WTC11 (cell line): ENCODE measurements around the gene PGAM1. TPM values are rescaled to one million over a fixed set of nuclear protein-coding genes. Genes with fewer than 3 reads are reported as not detected.

Experiments
- ATAC-seq: fragments of 200-7000 bp; cut with Tn5 transposase; 2 replicates; pipeline ENCODE4 v1.10.0; 2021; ENCODE audit warnings: mild to moderate bottlenecking, moderate library complexity
- CTCF ChIA-PET: fragments of 300-600 bp; sonication (Branson Sonifier 250); formaldehyde crosslinking; loops from one replicate; lab custom pipeline; 2021; ENCODE audit warnings: antibody characterized with exemption; lab: Charles Lee
- POLR2A ChIA-PET: fragments of 350-600 bp; sonication (Branson Sonifier 250); formaldehyde crosslinking; loops from one replicate; lab custom pipeline; 2021; ENCODE audit warnings: antibody characterized with exemption; lab: Charles Lee
- DNase-seq: peaks from one replicate; pipeline ENCODE4 v3.0.0; 2021; ENCODE audit warnings: low spot score
- H3K27ac Mint-ChIP-seq: 2 replicates; pipeline ENCODE4 v1.8.0; 2021; ENCODE audit warnings: mixed read lengths
- H3K27me3 Mint-ChIP-seq: 2 replicates; pipeline ENCODE4 v1.8.0; 2021; ENCODE audit warnings: low read depth, mild to moderate bottlenecking, moderate library complexity, mixed read lengths
- H3K36me3 Mint-ChIP-seq: 2 replicates; pipeline ENCODE4 v1.8.0; 2021; ENCODE audit warnings: mixed read lengths
- H3K4me1 Mint-ChIP-seq: 2 replicates; pipeline ENCODE4 v1.8.0; 2022; ENCODE audit warnings: mixed read lengths
- H3K4me3 Mint-ChIP-seq: 2 replicates; pipeline ENCODE4 v1.8.0; 2021; ENCODE audit warnings: mild to moderate bottlenecking, moderate library complexity, mixed read lengths
- H3K9me3 Mint-ChIP-seq: 2 replicates; pipeline ENCODE4 v1.8.0; 2021; ENCODE audit warnings: mixed read lengths
- CBFB ChIP-seq: sonication (generic); formaldehyde crosslinking; IDR thresholded peaks from 2 replicates; pipeline ENCODE4 v1.8.1; 2022; ENCODE audit warnings: mild to moderate bottlenecking, low read depth, missing genetic modification reagents
- ERG ChIP-seq: fragments of 250-450 bp; sonication (Bioruptor Pico); IDR thresholded peaks from 2 replicates; pipeline ENCODE4 v1.8.0; 2021; ENCODE audit warnings: mild to moderate bottlenecking
- GABPB1 ChIP-seq: sonication (generic); formaldehyde crosslinking; IDR thresholded peaks from 2 replicates; pipeline ENCODE4 v1.8.1; 2023; ENCODE audit warnings: mild to moderate bottlenecking, missing genetic modification reagents
- HMGA2 ChIP-seq: fragments of 250-450 bp; sonication (Bioruptor Pico); IDR thresholded peaks from 2 replicates; pipeline ENCODE4 v1.4.0; 2021; ENCODE audit warnings: mild to moderate bottlenecking, moderate library complexity
- HMGXB4 ChIP-seq: sonication (generic); formaldehyde crosslinking; IDR thresholded peaks from 2 replicates; pipeline ENCODE4 v1.8.1; 2023; ENCODE audit warnings: mild to moderate bottlenecking, moderate library complexity, missing genetic modification reagents
- IRF1 ChIP-seq: sonication (generic); formaldehyde crosslinking; IDR thresholded peaks from 2 replicates; pipeline ENCODE4 v1.8.0; 2023; ENCODE audit warnings: missing genetic modification reagents
- IRF2 ChIP-seq: sonication (generic); formaldehyde crosslinking; IDR thresholded peaks from 2 replicates; pipeline ENCODE4 v1.8.0; 2022; ENCODE audit warnings: low read depth, missing genetic modification reagents, borderline replicate concordance
- KAT7 ChIP-seq: sonication (generic); formaldehyde crosslinking; IDR thresholded peaks from 2 replicates; pipeline ENCODE4 v1.8.1; 2023; ENCODE audit warnings: missing genetic modification reagents, mild to moderate bottlenecking, borderline replicate concordance
- PRDM15 ChIP-seq: sonication (generic); formaldehyde crosslinking; IDR thresholded peaks from 2 replicates; pipeline ENCODE4 v1.8.0; 2022; ENCODE audit warnings: missing genetic modification reagents
- RELA ChIP-seq: sonication (generic); formaldehyde crosslinking; IDR thresholded peaks from 2 replicates; pipeline ENCODE4 v1.8.1; 2022; ENCODE audit warnings: missing genetic modification reagents, mild to moderate bottlenecking, borderline replicate concordance
- SMAD4 ChIP-seq: sonication (generic); formaldehyde crosslinking; IDR thresholded peaks from 2 replicates; pipeline ENCODE4 v1.8.0; 2022; ENCODE audit warnings: mild to moderate bottlenecking, missing genetic modification reagents
- STAT6 ChIP-seq: sonication (generic); formaldehyde crosslinking; conservative IDR thresholded peaks from 2 replicates; pipeline ENCODE4 v1.8.1; 2023; ENCODE audit warnings: mild to moderate bottlenecking, low read depth, missing genetic modification reagents, moderate library complexity
- USF2 ChIP-seq: sonication (generic); formaldehyde crosslinking; IDR thresholded peaks from 2 replicates; pipeline ENCODE4 v1.8.1; 2023; ENCODE audit warnings: mild to moderate bottlenecking, missing genetic modification reagents, moderate library complexity
- ZMAT4 ChIP-seq: fragments of 250-450 bp; sonication (Bioruptor Pico); IDR thresholded peaks from 2 replicates; pipeline ENCODE4 v1.9.0; 2021; ENCODE audit warnings: mild to moderate bottlenecking
- ZNF121 ChIP-seq: sonication (generic); formaldehyde crosslinking; IDR thresholded peaks from 2 replicates; pipeline ENCODE4 v1.8.0; 2023; ENCODE audit warnings: missing genetic modification reagents
- ZNF263 ChIP-seq: sonication (generic); formaldehyde crosslinking; IDR thresholded peaks from 2 replicates; pipeline ENCODE4 v1.8.1; 2022; ENCODE audit warnings: low read depth, mild to moderate bottlenecking, moderate library complexity, missing genetic modification reagents
- ZNF281 ChIP-seq: sonication (generic); formaldehyde crosslinking; IDR thresholded peaks from 2 replicates; pipeline ENCODE4 v1.8.0; 2023; ENCODE audit warnings: mild to moderate bottlenecking, missing genetic modification reagents
- total RNA-seq: library from RNA; stranded (reverse); gene quantifications from 3 replicates; pipeline ENCODE4 v1.2.3, GENCODE V29; 2021

PGAM1 gene
- total RNA-seq, 1 experiment from 2014 or later: 833 TPM

- TF ChIP-seq IRF1 (CRISPR knock-in tag) (no peak), ZNF281 (CRISPR knock-in tag) (no peak), ZMAT4 (no peak), RELA (no peak), ERG (CRISPR knock-in tag) (no peak), GABPB1 (no peak)
- TF ChIP-seq, all 79 proteins: peak for 0
Measured at GRCh38 chr10:97390091-97390490, 35.9 kb upstream of the PGAM1 start (continued).

GRCh38 chr10:97393034-97393573 lies 32.9 kb upstream of the PGAM1 start:
- H3K4me3 Mint-ChIP-seq: no peak overlapping the region
- POLR2A ChIA-PET: no interaction called here
- no peak for DNase-seq
- peaks cover 60% of the 10 kb centered on the region for H3K36me3 Mint-ChIP-seq
- no peaks in the 10 kb centered on the region for H3K4me1 Mint-ChIP-seq
- no peak for TF ChIP-seq IRF1 (CRISPR knock-in tag)
- no peak for TF ChIP-seq KAT7 (CRISPR knock-in tag)
- no peak for TF ChIP-seq GABPB1
- TF ChIP-seq USF2 (CRISPR knock-in tag): no peak
- TF ChIP-seq, all 79 proteins: peak for 0
- ATAC-seq: no peak
- 0 out of 2 replicates have a peak, but pooled peaks cover 3% of the 10 kb centered on the region for H3K9me3 Mint-ChIP-seq
- CTCF ChIA-PET: no interaction called here
- H3K27me3 Mint-ChIP-seq: no peaks in the 10 kb centered on the region
- H3K27ac Mint-ChIP-seq: peak overlapping the region; percentile 9; the same call in 1 of the 2 replicates

GRCh38 chr10:97396056-97396455 lies 29.9 kb upstream of the PGAM1 start:
- Mint-ChIP-seq H3K9me3 (0 out of 2 replicates have a peak, but pooled peaks cover 3% of the 10 kb centered on the region), H3K27ac (no peak overlapping the region; the same call in 1 of the 2 replicates), H3K27me3 (no peaks in the 10 kb centered on the region), H3K4me3 (no peak overlapping the region), H3K4me1 (peaks cover 7% of the 10 kb centered on the region; the same call in 1 of the 2 replicates), H3K36me3 (peaks cover 33% of the 10 kb centered on the region)
- ChIA-PET CTCF (no interaction called here), POLR2A (no interaction called here)
- DNase-seq (no peak), ATAC-seq (no peak)
- no peak for TF ChIP-seq ZNF263 (CRISPR knock-in tag)
- no peak for TF ChIP-seq HMGA2 (CRISPR knock-in tag)
- TF ChIP-seq ZNF121 (CRISPR knock-in tag): no peak
- TF ChIP-seq PRDM15 (CRISPR knock-in tag): no peak
- TF ChIP-seq GABPB1: no peak
- TF ChIP-seq STAT6 (CRISPR knock-in tag): no peak
- TF ChIP-seq IRF2 (CRISPR knock-in tag): no peak
- no peak for TF ChIP-seq SMAD4 (CRISPR knock-in tag)
- TF ChIP-seq HMGXB4 (CRISPR knock-in tag): no peak
- no peak for TF ChIP-seq CBFB (CRISPR knock-in tag)
